ENCODE data around the gene MTUS2. TPM values are rescaled to one million over a fixed set of nuclear protein-coding genes. Genes with fewer than 3 reads are reported as not detected.

The MTUS2 gene
- polyA plus RNA-seq, 2 of the 4 experiments (the other 2 are of a cell fraction) = not detected

DNA sequence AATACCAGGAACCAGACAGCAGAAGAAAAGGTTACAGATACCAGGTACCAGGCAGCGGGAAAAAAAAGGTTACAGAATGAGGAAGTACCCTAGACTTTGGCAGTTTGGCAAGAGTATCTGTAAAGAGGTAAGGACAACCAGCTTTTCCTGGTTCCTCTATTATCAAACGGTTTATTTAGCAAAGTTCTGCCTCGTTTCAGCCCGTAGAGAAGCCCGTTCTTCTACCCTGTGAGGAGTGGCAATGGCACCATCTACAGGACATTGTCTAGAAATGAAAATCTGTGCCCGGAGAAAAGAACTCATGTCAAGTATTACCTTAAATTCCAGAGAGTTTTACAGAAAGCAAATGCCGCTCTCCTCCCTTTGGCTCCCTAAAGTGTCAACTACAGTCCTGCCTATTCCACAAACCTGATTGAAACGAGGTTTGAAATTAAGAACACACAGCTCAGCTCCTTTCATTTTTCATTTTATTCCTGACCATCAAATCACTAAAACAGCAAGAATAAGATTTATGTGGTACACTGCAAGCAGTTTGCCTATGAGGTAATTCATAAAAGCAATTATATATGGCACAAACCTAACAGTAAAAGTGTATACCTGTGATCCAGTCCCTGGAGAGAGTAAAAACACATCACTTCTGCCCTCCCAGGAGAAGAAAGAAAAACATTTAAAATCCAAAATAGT, 549.1 kb downstream of the MTUS2 start (continued):
- TF ChIP-seq KDM1A (IDR thresholded peaks at IDR 0.05; ENCODE audit: low read depth) = no peak

DNA sequence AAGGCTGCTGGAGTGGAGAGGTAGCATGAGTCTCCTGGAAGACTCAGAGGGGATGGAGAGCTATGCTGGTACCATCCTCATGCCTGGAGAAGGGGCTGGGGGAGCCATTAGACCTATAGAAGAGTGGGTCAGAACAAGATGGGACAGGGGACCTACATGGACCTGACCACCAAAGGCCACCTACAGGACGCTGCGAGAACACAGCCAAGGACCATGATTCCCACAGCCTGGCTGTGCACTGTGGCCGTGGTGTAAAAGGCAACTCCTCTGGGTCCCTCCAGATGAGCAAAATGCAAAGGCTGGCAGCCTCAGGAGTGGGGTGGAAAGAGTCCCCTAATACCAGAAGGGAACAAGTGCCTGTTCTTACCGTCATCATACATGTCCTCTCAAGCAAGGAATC, 559.1 kb downstream of the MTUS2 start:
- POLR2A ChIA-PET = no interaction called here
- ATAC-seq = 0 out of 6 replicates have a peak, but pooled peaks have one; percentile 38 to 47

DNA sequence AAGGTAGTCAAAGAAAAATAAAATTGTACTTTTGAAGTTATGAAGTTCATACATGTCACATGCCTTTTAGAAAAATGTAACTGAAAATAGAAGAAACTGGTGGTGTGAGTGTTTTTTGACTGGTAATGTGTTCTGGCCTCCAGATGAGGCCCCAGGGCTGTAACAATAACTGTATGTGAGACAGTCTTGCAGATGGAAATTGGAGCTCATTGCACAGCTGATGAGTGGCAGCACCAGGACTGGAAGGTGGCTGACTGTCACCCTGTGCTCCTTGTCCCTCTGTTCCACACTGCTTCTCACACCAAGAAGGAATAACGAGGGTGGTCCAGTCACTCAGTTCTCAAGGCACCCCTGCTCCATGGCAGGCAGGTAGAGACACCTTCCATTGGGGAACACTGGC, 559.7 kb downstream of the MTUS2 start:
- WGBS (ENCODE audit: missing lambda C conversion rate) = 0% methylated on average over 1 of the region's 1 CpG
- H3K4me2 ChIP-seq = no peak overlapping the region
- TF ChIP-seq CBX2 (IDR thresholded peaks at IDR 0.05; ENCODE audit: borderline replicate concordance, low read depth) (no peak), ESRRA (IDR thresholded peaks at IDR 0.05; ENCODE audit: borderline replicate concordance, low read length) (no peak), CBX8 (IDR thresholded peaks at IDR 0.05) (no peak)
- H3K9me3 ChIP-seq = no peaks in the 10 kb centered on the region
- no peak for ATAC-seq
- ChIA-PET CTCF (no interaction called here), POLR2A (no interaction called here)
- H3K4me3 ChIP-seq = no peak overlapping the region
- no peak for FAIRE-seq
- no peak overlapping the region for H3K27ac ChIP-seq
- DNase-seq (ENCODE audit: low read depth in 1 of 2, low spot score in 1 of 2) = no peak
- no peaks in the 10 kb centered on the region for H3K4me1 ChIP-seq

More for the DNA sequence above, 559.1 kb downstream of the MTUS2 start:
- H3K4me1 ChIP-seq = no peaks in the 10 kb centered on the region
- 7% methylated on average over 3 of the region's 4 CpGs for WGBS (ENCODE audit: missing lambda C conversion rate)
- TF ChIP-seq KDM5A (IDR thresholded peaks at IDR 0.05) (no peak), FOSB (CRISPR knock-in tag; IDR thresholded peaks at IDR 0.05) (no peak), ESRRA (IDR thresholded peaks at IDR 0.05; ENCODE audit: borderline replicate concordance, low read length) (no peak), POLR2AphosphoS2 (conservative IDR thresholded peaks at IDR 0.05; ENCODE audit: low read length) (no peak), BHLHE40 (IDR thresholded peaks at IDR 0.05; ENCODE audit: low read depth, low read length) (no peak), MYC (IDR thresholded peaks at IDR 0.05; ENCODE audit: borderline replicate concordance, low read length) (no peak), NR3C1 (IDR thresholded peaks at IDR 0.05) (no peak), NFE2L2 (conservative IDR thresholded peaks at IDR 0.05; ENCODE audit: low read length) (no peak), ZC3H11A (IDR thresholded peaks at IDR 0.05) (no peak), JUN (IDR thresholded peaks at IDR 0.05) (no peak), HOXA7 (CRISPR knock-in tag; IDR thresholded peaks at IDR 0.05) (no peak), EHMT2 (IDR thresholded peaks at IDR 0.05; ENCODE audit: low read depth) (no peak), ZFP36 (IDR thresholded peaks at IDR 0.05; ENCODE audit: borderline replicate concordance, partially characterized antibody) (no peak), NPAS2 (CRISPR knock-in tag; IDR thresholded peaks at IDR 0.05; ENCODE audit: borderline replicate concordance) (no peak)
- TF ChIP-seq, protein P1, sequence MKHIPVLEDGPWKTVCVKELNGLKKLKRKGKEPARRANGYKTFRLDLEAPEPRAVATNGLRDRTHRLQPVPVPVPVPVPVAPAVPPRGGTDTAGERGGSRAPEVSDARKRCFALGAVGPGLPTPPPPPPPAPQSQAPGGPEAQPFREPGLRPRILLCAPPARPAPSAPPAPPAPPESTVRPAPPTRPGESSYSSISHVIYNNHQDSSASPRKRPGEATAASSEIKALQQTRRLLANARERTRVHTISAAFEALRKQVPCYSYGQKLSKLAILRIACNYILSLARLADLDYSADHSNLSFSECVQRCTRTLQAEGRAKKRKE (CRISPR knock-in tag; IDR thresholded peaks at IDR 0.05; ENCODE audit: low read depth) = no peak
- TF ChIP-seq, protein P2, sequence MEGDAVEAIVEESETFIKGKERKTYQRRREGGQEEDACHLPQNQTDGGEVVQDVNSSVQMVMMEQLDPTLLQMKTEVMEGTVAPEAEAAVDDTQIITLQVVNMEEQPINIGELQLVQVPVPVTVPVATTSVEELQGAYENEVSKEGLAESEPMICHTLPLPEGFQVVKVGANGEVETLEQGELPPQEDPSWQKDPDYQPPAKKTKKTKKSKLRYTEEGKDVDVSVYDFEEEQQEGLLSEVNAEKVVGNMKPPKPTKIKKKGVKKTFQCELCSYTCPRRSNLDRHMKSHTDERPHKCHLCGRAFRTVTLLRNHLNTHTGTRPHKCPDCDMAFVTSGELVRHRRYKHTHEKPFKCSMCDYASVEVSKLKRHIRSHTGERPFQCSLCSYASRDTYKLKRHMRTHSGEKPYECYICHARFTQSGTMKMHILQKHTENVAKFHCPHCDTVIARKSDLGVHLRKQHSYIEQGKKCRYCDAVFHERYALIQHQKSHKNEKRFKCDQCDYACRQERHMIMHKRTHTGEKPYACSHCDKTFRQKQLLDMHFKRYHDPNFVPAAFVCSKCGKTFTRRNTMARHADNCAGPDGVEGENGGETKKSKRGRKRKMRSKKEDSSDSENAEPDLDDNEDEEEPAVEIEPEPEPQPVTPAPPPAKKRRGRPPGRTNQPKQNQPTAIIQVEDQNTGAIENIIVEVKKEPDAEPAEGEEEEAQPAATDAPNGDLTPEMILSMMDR (IDR thresholded peaks at IDR 0.05) = no peak
- TF ChIP-seq, protein P3, sequence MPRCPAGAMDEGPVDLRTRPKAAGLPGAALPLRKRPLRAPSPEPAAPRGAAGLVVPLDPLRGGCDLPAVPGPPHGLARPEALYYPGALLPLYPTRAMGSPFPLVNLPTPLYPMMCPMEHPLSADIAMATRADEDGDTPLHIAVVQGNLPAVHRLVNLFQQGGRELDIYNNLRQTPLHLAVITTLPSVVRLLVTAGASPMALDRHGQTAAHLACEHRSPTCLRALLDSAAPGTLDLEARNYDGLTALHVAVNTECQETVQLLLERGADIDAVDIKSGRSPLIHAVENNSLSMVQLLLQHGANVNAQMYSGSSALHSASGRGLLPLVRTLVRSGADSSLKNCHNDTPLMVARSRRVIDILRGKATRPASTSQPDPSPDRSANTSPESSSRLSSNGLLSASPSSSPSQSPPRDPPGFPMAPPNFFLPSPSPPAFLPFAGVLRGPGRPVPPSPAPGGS (IDR thresholded peaks at IDR 0.05) = no peak
- TF ChIP-seq, protein P4, sequence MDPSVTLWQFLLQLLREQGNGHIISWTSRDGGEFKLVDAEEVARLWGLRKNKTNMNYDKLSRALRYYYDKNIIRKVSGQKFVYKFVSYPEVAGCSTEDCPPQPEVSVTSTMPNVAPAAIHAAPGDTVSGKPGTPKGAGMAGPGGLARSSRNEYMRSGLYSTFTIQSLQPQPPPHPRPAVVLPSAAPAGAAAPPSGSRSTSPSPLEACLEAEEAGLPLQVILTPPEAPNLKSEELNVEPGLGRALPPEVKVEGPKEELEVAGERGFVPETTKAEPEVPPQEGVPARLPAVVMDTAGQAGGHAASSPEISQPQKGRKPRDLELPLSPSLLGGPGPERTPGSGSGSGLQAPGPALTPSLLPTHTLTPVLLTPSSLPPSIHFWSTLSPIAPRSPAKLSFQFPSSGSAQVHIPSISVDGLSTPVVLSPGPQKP (IDR thresholded peaks at IDR 0.05; ENCODE audit: low read depth, low read length) = no peak
- H3K4me2 ChIP-seq = no peak overlapping the region
- H3K27ac ChIP-seq = no peak overlapping the region
- H3K9me3 ChIP-seq = no peaks in the 10 kb centered on the region
- no peak overlapping the region for H3K4me3 ChIP-seq
- FAIRE-seq (no peak), DNase-seq (ENCODE audit: low read depth in 1 of 2, low spot score in 1 of 2) (no peak)
- CTCF ChIA-PET = no interaction called here
